Measurements from ENCODE around the gene SLC9A7.

DNA sequence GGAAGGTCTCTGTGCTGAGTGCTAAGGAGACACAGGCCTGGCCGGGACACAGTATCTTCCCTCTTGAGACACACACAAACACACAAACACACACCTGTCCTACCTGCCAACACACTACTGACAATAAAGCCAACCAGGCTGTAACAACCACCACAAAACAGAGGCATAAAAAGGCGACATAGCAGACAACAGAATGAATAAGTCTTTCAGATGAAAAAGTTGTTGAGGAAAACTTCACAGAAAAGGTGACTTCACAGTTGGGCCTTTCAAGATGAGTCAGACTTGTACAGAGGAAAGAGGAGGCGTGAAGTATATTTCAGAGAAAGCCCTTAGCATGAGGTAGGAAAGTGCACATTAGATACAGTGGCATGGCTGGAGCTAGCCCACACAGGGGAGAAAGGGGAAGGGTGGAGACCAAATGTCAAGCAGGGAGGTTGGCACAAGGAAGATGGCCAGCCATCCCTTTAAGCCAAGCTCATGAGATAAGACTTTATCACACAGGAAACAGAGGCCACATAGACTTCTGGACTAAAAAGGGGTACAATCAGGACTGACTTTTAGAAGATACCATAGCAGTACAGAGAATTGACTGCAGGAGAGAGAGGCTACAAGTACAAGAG lies 54.0 kb downstream of the SLC9A7 start:
- TF ChIP-seq, protein P1, sequence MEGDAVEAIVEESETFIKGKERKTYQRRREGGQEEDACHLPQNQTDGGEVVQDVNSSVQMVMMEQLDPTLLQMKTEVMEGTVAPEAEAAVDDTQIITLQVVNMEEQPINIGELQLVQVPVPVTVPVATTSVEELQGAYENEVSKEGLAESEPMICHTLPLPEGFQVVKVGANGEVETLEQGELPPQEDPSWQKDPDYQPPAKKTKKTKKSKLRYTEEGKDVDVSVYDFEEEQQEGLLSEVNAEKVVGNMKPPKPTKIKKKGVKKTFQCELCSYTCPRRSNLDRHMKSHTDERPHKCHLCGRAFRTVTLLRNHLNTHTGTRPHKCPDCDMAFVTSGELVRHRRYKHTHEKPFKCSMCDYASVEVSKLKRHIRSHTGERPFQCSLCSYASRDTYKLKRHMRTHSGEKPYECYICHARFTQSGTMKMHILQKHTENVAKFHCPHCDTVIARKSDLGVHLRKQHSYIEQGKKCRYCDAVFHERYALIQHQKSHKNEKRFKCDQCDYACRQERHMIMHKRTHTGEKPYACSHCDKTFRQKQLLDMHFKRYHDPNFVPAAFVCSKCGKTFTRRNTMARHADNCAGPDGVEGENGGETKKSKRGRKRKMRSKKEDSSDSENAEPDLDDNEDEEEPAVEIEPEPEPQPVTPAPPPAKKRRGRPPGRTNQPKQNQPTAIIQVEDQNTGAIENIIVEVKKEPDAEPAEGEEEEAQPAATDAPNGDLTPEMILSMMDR (IDR thresholded peaks at IDR 0.05; ENCODE audit: low read depth, low read length, missing input control), result no peak
- TF ChIP-seq SP1 (IDR thresholded peaks at IDR 0.05) (no peak), JUND (IDR thresholded peaks at IDR 0.05) (no peak)
